Large intestine (tissue), 3 donors: ENCODE data around the gene RREB1. TPM values are rescaled to one million over a fixed set of nuclear protein-coding genes. Genes with fewer than 3 reads are reported as not detected.
A peak's percentile ranks its signal among the peaks of the same experiment; 100 is the strongest.

ENCODE experiments used
- DNase-seq, 2 donors: peaks; one replicate each; pipeline versions ENCODE4 v3.0.0 to v3.0.0-alpha.2; 2013
- H3K27ac ChIP-seq: one replicate; pipeline ENCODE4 v1.5.1; 2013; ENCODE audit warnings: low read length
- H3K27me3 ChIP-seq: 2 replicates; pipeline ENCODE4 v1.6.1; 2013; ENCODE audit warnings: low read length; ENCODE audit not compliant: control insufficient read depth, insufficient read depth
- H3K36me3 ChIP-seq: 2 replicates; pipeline ENCODE4 v1.6.1; 2013; ENCODE audit warnings: low read length; ENCODE audit not compliant: control insufficient read depth, insufficient read depth
- H3K4me1 ChIP-seq: one replicate; pipeline ENCODE4 v1.6.1; 2013; ENCODE audit warnings: low read length; ENCODE audit not compliant: control insufficient read depth, insufficient read depth
- H3K4me3 ChIP-seq: one replicate; pipeline ENCODE4 v1.5.1; 2013; ENCODE audit warnings: low read length
- H3K9me3 ChIP-seq: one replicate; pipeline ENCODE4 v1.6.1; 2013; ENCODE audit warnings: mild to moderate bottlenecking, low read depth, low read length, moderate library complexity; ENCODE audit not compliant: control insufficient read depth
- WGBS: methylation state at CpG from one replicate; pipeline ENCODE4 v1.1.5; 2013; ENCODE audit warnings: low lambda C conversion rate; ENCODE audit not compliant: insufficient coverage; 5-methylcytosine and 5-hydroxymethylcytosine counted together
- polyA plus RNA-seq: library from polyadenylated mRNA; unstranded; fragments of 120-200 nt; gene quantifications from one replicate; pipeline ENCODE4 v1.2.1, GENCODE V29; 2013

RREB1 gene
- polyA plus RNA-seq, 1 donor: 33.8 TPM

GRCh38 chr6:7252390-7252789 is 144.6 kb downstream of the RREB1 start:
- H3K27ac ChIP-seq: no peak overlapping the region
- WGBS: no CpG with 5 or more reads among the region's 4 CpGs
- H3K27me3 ChIP-seq: no peaks in the 10 kb centered on the region
- no peak for DNase-seq
- no peak overlapping the region for H3K4me3 ChIP-seq
- H3K4me1 ChIP-seq: no peaks in the 10 kb centered on the region
- H3K9me3 ChIP-seq: no peaks in the 10 kb centered on the region
- H3K36me3 ChIP-seq: peaks cover 46% of the 10 kb centered on the region

- peaks cover 18% of the 10 kb centered on the region for H3K36me3 ChIP-seq
- no CpG with 5 or more reads among the region's 12 CpGs for WGBS
These were observed 147.4 kb downstream of the RREB1 start for GRCh38 chr6:7254980-7255835.

GRCh38 chr6:7255918-7256317 is 148.2 kb downstream of the RREB1 start:
- no CpG with 5 or more reads among the region's 5 CpGs for WGBS
- Histone ChIP-seq H3K36me3 (peaks cover 12% of the 10 kb centered on the region), H3K9me3 (no peaks in the 10 kb centered on the region), H3K4me1 (no peaks in the 10 kb centered on the region), H3K4me3 (no peak overlapping the region), H3K27ac (no peak overlapping the region), H3K27me3 (no peaks in the 10 kb centered on the region)
- no peak for DNase-seq

More at GRCh38 chr6:7254980-7255835, 147.4 kb downstream of the RREB1 start:
- Histone ChIP-seq H3K9me3 (no peaks in the 10 kb centered on the region), H3K27me3 (no peaks in the 10 kb centered on the region), H3K4me3 (no peak overlapping the region), H3K4me1 (no peaks in the 10 kb centered on the region), H3K27ac (no peak overlapping the region)
- DNase-seq: no peak

DNA sequence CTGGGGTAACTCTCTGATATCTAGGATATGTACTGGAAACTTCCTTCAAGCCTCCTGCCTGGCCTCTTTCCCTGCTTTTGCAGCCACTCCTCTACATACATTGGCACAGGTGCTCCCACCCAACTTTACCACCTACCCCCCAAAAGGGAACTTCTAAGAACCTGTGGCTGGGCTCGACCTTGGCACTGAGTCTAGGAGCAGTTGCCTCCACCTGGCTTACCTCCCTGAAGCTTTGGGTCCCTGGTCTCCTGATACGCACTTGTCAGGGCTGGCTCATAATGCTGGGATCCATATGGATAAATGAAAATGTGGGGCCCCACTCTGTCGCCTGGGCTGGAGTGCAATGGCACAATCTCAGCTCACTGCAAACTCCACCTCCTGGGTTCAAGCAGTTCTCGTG is 149.0 kb downstream of the RREB1 start:
- Histone ChIP-seq H3K4me3 (no peak overlapping the region), H3K27me3 (no peaks in the 10 kb centered on the region), H3K36me3 (peaks cover 5% of the 10 kb centered on the region), H3K9me3 (no peaks in the 10 kb centered on the region), H3K4me1 (peaks cover 2% of the 10 kb centered on the region), H3K27ac (no peak overlapping the region)
- no peak for DNase-seq
- no CpG with 5 or more reads among the region's 4 CpGs for WGBS

GRCh38 chr6:7257521-7258230 is 149.9 kb downstream of the RREB1 start:
- Histone ChIP-seq H3K36me3 (no peaks in the 10 kb centered on the region), H3K4me1 (peaks cover 5% of the 10 kb centered on the region), H3K4me3 (no peak overlapping the region), H3K27ac (no peak overlapping the region), H3K9me3 (no peaks in the 10 kb centered on the region), H3K27me3 (no peaks in the 10 kb centered on the region)
- no CpG with 5 or more reads among the region's 18 CpGs for WGBS
- DNase-seq: no peak

DNA sequence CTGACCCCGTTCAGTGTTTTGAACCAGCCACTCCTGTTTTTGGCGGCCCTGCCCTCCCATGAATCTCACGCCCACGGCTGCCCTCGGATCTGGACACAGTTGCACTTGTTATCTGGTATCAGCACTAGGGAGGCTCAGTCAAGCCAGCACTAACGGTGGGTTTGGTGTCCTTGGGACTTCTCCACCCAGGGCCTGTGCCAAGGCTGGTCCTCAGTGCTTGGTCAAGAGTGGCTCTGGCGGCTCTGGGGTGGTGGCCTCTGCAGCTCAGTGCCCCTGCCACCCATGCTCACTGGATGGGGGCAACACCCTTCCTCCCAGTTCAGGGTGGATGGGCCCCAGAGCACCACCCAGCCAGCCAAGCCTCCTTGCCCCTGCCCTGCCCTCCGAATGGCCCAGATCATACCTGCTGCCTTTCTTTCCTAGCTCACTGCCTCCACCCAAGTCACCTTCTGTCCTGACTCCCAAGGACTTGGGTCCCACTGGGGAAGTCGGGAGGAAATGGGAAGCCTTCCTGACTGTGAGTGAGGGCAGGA is 150.5 kb downstream of the RREB1 start:
- Histone ChIP-seq H3K27me3 (no peaks in the 10 kb centered on the region), H3K4me1 (peaks cover 5% of the 10 kb centered on the region), H3K9me3 (no peaks in the 10 kb centered on the region), H3K27ac (no peak overlapping the region), H3K4me3 (no peak overlapping the region), H3K36me3 (no peaks in the 10 kb centered on the region)
- no peak for DNase-seq
- no CpG with 5 or more reads among the region's 9 CpGs for WGBS

DNA sequence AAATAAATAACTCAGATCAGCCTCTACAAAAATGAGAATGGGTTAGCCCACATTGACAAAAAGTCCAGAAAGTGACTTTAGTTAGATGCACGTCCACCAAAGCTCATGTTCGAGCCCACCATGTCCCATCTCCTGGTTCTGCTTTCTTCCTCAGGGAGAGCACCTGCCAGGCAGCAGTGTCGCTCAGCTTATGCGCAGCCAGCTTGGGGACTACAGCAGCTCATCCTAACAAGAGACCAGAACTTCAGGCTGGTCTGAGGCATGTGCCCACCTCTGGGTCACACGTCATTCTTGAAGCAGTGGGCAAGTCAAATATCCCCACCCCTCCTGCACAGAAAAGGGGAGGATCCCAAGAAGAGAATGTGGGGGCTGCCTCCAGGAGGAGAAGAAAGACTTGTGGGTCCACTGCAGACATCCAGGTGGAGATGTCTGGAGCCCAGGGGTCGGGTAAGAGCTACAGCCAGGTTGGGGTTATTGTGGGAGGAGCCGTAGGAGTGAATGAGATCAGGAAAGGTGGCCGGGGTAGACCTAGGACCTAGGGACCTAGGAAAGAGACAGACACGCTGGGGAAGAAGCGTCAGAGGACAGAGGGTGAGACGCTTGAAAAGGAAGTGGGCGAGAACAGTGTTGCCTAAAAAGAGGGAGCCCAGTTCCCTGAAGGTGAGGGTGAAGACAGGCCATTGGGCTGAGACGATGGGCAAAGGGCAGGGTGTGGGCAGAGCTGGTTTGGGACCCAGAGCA is 152.7 kb downstream of the RREB1 start:
- WGBS: 25% methylated on average over 2 of the region's 13 CpGs
- peaks cover 5% of the 10 kb centered on the region for H3K4me1 ChIP-seq
- H3K36me3 ChIP-seq: no peaks in the 10 kb centered on the region
- H3K4me3 ChIP-seq: peak overlapping the region; percentile 74
- no peaks in the 10 kb centered on the region for H3K9me3 ChIP-seq
- peak overlapping the region; percentile 59 for H3K27ac ChIP-seq
- H3K27me3 ChIP-seq: no peaks in the 10 kb centered on the region
- DNase-seq: peak in 1 of 2 donors; percentile 17

DNA sequence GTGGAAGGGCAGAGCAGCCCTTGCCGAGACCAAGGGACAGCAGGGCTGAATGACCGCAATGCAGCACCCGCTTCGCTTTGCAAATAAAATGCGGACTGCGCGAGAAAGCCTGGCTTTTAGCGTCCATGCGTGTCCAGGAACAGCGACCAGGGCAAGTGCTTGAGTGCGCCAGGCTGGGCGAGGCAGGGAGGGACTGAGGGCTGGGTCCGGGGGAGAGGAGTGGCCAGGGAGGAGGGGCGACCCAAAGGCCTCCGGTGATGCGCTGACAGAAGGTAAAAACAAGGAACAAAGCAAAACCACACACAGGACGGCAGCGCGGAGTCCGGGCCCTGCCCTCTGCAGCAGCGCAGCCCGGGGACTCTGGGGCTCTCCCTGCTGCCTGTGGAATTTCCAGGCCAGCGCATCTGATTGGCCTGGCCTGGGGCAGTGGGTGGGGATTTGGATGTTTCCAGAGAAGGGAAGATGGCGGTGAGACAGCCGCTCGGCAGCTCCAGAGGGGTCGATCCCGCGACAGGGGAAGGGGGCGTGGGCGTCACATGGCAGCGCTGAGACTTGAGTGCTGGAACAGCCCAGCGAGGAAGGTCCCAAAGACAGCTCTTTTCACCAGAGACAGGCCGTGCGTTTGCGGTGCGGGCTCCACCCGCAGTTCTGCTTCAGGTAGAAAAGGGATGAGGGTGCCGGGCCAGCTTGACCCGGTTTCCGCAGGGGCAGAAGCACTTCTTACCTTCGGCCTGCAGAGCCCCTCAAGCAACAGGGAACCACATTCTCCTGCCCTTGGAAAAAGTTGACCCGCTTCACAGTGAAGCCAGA is 153.5 kb downstream of the RREB1 start:
- Histone ChIP-seq H3K27ac (peak overlapping the region; percentile 59), H3K9me3 (peaks cover 2% of the 10 kb centered on the region), H3K36me3 (no peaks in the 10 kb centered on the region), H3K4me3 (peak overlapping the region; percentile 74), H3K27me3 (no peaks in the 10 kb centered on the region), H3K4me1 (peaks cover 5% of the 10 kb centered on the region)
- WGBS: no CpG with 5 or more reads among the region's 43 CpGs
- DNase-seq: peak; percentile 84 to 92

- peaks cover 2% of the 10 kb centered on the region for H3K9me3 ChIP-seq
- peak overlapping the region; percentile 74 for H3K4me3 ChIP-seq
- H3K36me3 ChIP-seq: no peaks in the 10 kb centered on the region
- no peaks in the 10 kb centered on the region for H3K27me3 ChIP-seq
- H3K4me1 ChIP-seq: peaks cover 5% of the 10 kb centered on the region
- peak in 1 of 2 donors; percentile 26 for DNase-seq
- 17% methylated on average over 1 of the region's 13 CpGs for WGBS
- peak overlapping the region; percentile 59 for H3K27ac ChIP-seq
These were observed 154.2 kb downstream of the RREB1 start for GRCh38 chr6:7261852-7262461.
